Esophagus squamous epithelium (tissue), 5 donors: ENCODE measurements around the gene DNAJC10. TPM values are rescaled to one million over a fixed set of nuclear protein-coding genes. Genes with fewer than 3 reads are reported as not detected.
"Not testable (repeated sequence)": the region's sequence is repeated elsewhere in the genome, so short reads cannot be mapped to it uniquely, and the experiment has no call there.

ENCODE experiments used
- DNase-seq: peaks from one replicate; lab custom pipeline; 2025; lab: John Stamatoyannopoulos, UW
- H3K27ac ChIP-seq, 4 donors: fragments of 200-600 bp; sonication (generic); one replicate each; pipeline ENCODE4 v1.5.1; 2016 to 2019; ENCODE audit warnings: mild to moderate bottlenecking in 1 of 4
- H3K27me3 ChIP-seq, 4 donors: fragments of 200-600 bp; sonication (generic); 1 replicate in 3 of 4; 2 replicates in 1 of 4; pipeline versions ENCODE4 v1.5.1 to v1.6.0; 2017 to 2021; ENCODE audit warnings: antibody characterized with exemption in 1 of 4
- H3K36me3 ChIP-seq, 3 donors: fragments of 200-600 bp; sonication (generic); one replicate each; pipeline ENCODE4 v1.5.1; 2016 to 2019
- H3K4me1 ChIP-seq, 3 donors: fragments of 200-600 bp; sonication (generic); one replicate each; pipeline ENCODE4 v1.5.1; 2017 to 2019
- H3K4me3 ChIP-seq, 4 donors: fragments of 200-600 bp; sonication (generic); 1 replicate in 3 of 4; 2 replicates in 1 of 4; pipeline ENCODE4 v1.5.1; 2016 to 2019; ENCODE audit warnings: mild to moderate bottlenecking in 2 of 4, moderate library complexity in 1 of 4
- H3K9me3 ChIP-seq, 3 donors: fragments of 200-600 bp; sonication (generic); one replicate each; pipeline ENCODE4 v1.5.1; 2016 to 2019
- CTCF ChIP-seq, 6 experiments: fragments of 450-650 bp in 4 of 6; fragments of 200-600 bp in 2 of 6; sonication (generic) in 2 of 6; IDR thresholded peaks; one replicate each; pipeline ENCODE4 v1.5.1; 2016 to 2019; ENCODE audit warnings: antibody characterized with exemption in 6 of 6, mild to moderate bottlenecking in 4 of 6, moderate library complexity in 4 of 6
- POLR2A ChIP-seq, 4 donors: fragments of 450-650 bp; IDR thresholded peaks; one replicate each; pipeline ENCODE4 v1.6.1; 2017; ENCODE audit warnings: antibody characterized with exemption in 4 of 4, mild to moderate bottlenecking in 4 of 4, moderate library complexity in 3 of 4
- WGBS, 2 donors: methylation state at CpG; one replicate each; pipeline ENCODE4 v1.1.5; 2018; 5-methylcytosine and 5-hydroxymethylcytosine counted together
- intact Hi-C: fragments of 100-400 bp; cut with DNase I; formaldehyde crosslinking; loops from one replicate; pipeline ENCODE4 v1.15.0; 2022
- total RNA-seq, 4 donors: library from RNA; depleted of rRNA; stranded (reverse); fragments of >200 nt; gene quantifications; one replicate each; pipeline ENCODE4 v1.1.0, GENCODE V29; 2016
- donor health status: DM: yes; HTN: yes; CAD: no.

DNAJC10 gene
- total RNA-seq, 4 donors from 2014 or later = 26.0 to 46.0 (median 32.3) TPM

GRCh38 chr2:182779323-182779722 is 63.3 kb downstream of the DNAJC10 start:
- Histone ChIP-seq H3K27me3 (no peaks in the 10 kb centered on the region), H3K4me3 (no peak overlapping the region), H3K9me3 (peaks cover 0 to 4% (median 0%) of the 10 kb centered on the region in 3 donors), H3K27ac (no peak overlapping the region), H3K4me1 (no peaks in the 10 kb centered on the region), H3K36me3 (peaks cover 0 to 62% (median 4%) of the 10 kb centered on the region in 3 donors)
- no peak for TF ChIP-seq CTCF (IDR thresholded peaks at IDR 0.05)
- TF ChIP-seq POLR2A (IDR thresholded peaks at IDR 0.05) = no peak
- no peak for DNase-seq
- WGBS, 2 donors = 100% methylated on average over 1 of the region's 1 CpG
- intact Hi-C loops = no loop called here

GRCh38 chr2:182781099-182781498 is 65.0 kb downstream of the DNAJC10 start:
- intact Hi-C loops, H3K27ac ChIP-seq, DNase-seq, H3K9me3 ChIP-seq, H3K4me3 ChIP-seq, H3K27me3 ChIP-seq, H3K4me1 ChIP-seq: not testable (repeated sequence)
- WGBS, 2 donors = 96 to 98% methylated on average over 7 to 8 of the region's 8 CpGs
- H3K36me3 ChIP-seq = peaks cover 0 to 46% (median 0%) of the 10 kb centered on the region in 3 donors

- H3K27me3 ChIP-seq, H3K4me1 ChIP-seq, intact Hi-C loops, H3K27ac ChIP-seq, H3K4me3 ChIP-seq, DNase-seq, H3K9me3 ChIP-seq: not testable (repeated sequence)
- peaks cover 0 to 30% (median 0%) of the 10 kb centered on the region in 3 donors for H3K36me3 ChIP-seq
- 79 to 88% methylated on average over 3 of the region's 3 CpGs for WGBS, 2 donors
Observed at GRCh38 chr2:182782686-182783085, 66.6 kb downstream of the DNAJC10 start.

- TF ChIP-seq CTCF (IDR thresholded peaks at IDR 0.05) = no peak
- no peak for TF ChIP-seq POLR2A (IDR thresholded peaks at IDR 0.05)
- Histone ChIP-seq H3K36me3 (peaks cover 0 to 15% (median 0%) of the 10 kb centered on the region in 3 donors), H3K9me3 (peaks cover 0 to 4% (median 0%) of the 10 kb centered on the region in 3 donors), H3K4me1 (no peaks in the 10 kb centered on the region), H3K4me3 (no peak overlapping the region), H3K27me3 (no peaks in the 10 kb centered on the region), H3K27ac (no peak overlapping the region)
- intact Hi-C loops = no loop called here
- 83 to 87% methylated on average over 4 of the region's 4 CpGs for WGBS, 2 donors
- no peak for DNase-seq
Observed at GRCh38 chr2:182784058-182784706, 68.1 kb downstream of the DNAJC10 start.

- TF ChIP-seq CTCF (IDR thresholded peaks at IDR 0.05) (peak in 3 of 6 experiments; percentile 24 to 35 (median 29)), POLR2A (IDR thresholded peaks at IDR 0.05) (no peak)
- 93 to 94% methylated on average over 1 of the region's 1 CpG for WGBS, 2 donors
- no peak overlapping the region for H3K4me3 ChIP-seq
- H3K27ac ChIP-seq = no peak overlapping the region
- H3K27me3 ChIP-seq = no peaks in the 10 kb centered on the region
- DNase-seq = no peak
- H3K4me1 ChIP-seq = no peaks in the 10 kb centered on the region
- H3K36me3 ChIP-seq = peaks cover 0 to 13% (median 0%) of the 10 kb centered on the region in 3 donors
- peaks cover 0 to 4% (median 0%) of the 10 kb centered on the region in 3 donors for H3K9me3 ChIP-seq
- intact Hi-C loops = no loop called here
Observed at GRCh38 chr2:182784777-182785176, 68.7 kb downstream of the DNAJC10 start.

- H3K36me3 ChIP-seq = no peaks in the 10 kb centered on the region
- TF ChIP-seq POLR2A (IDR thresholded peaks at IDR 0.05) (no peak), CTCF (IDR thresholded peaks at IDR 0.05) (no peak)
- no peaks in the 10 kb centered on the region for H3K27me3 ChIP-seq
- H3K27ac ChIP-seq = no peak overlapping the region
- no peaks in the 10 kb centered on the region for H3K4me1 ChIP-seq
- no peaks in the 10 kb centered on the region for H3K9me3 ChIP-seq
- intact Hi-C loops = no loop called here
- DNase-seq = no peak
- 78 to 81% methylated on average over 2 of the region's 2 CpGs for WGBS, 2 donors
- H3K4me3 ChIP-seq = no peak overlapping the region
Observed at GRCh38 chr2:182792441-182792840, 76.4 kb downstream of the DNAJC10 start.
